Mammary epithelial cell (primary cell): ENCODE measurements around the gene LHPP.

ENCODE experiments used
- CTCF ChIP-seq, 2 donors: IDR thresholded peaks in 1 of 2; conservative IDR thresholded peaks in 1 of 2; 2 replicates each; pipeline ENCODE4 v1.5.1; 2011 to 2012; ENCODE audit warnings: inconsistent platforms in 2 of 2, low read length in 2 of 2, mild to moderate bottlenecking in 2 of 2, control low read depth in 1 of 2, low read depth in 1 of 2; ENCODE audit not compliant: insufficient read depth in 1 of 2; ENCODE audit errors: extremely low read depth in 1 of 2
- EZH2 ChIP-seq: IDR thresholded peaks from 2 replicates; pipeline ENCODE4 v1.6.1; 2012; ENCODE audit warnings: low read length, inconsistent platforms, borderline replicate concordance

- no peak for TF ChIP-seq CTCF (conservative IDR thresholded peaks at IDR 0.05 in 1 of 2, IDR thresholded peaks at IDR 0.05 in 1 of 2; ENCODE audit: extremely low read depth in 1 of 2, insufficient read depth in 1 of 2, low read depth in 1 of 2, low read length in 2 of 2)
- TF ChIP-seq EZH2, result no peak
These were observed 128.8 kb downstream of the LHPP start for GRCh38 chr10:124590216-124591122.
